ENCODE results near the gene HESX1. TPM values are rescaled to one million over a fixed set of nuclear protein-coding genes. Genes with fewer than 3 reads are reported as not detected.

The HESX1 gene
- total RNA-seq, 4 donors from 2014 or later = not detected

DNA sequence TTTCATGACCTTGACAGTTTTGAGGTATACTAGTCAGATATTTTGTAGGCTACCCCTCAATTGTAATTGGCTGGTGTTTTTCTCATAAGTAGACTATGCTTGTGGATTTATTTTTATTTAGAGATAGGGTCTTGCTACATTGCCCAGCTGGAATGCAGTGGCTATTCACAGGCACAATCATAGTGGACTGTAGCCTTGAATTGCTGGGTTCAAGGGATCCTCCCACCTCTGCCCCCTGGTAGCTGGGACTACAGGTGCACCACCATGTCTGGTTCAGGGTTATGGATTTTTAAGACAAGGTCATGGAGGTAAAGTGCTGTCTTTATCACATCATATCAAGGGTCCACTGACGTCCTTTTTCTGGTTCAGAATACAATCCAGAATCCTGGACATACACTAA lies 23.7 kb downstream of the HESX1 start:
- Histone ChIP-seq H3K9me3 (no peaks in the 10 kb centered on the region), H3K27ac (no peak overlapping the region), H3K27me3 (no peaks in the 10 kb centered on the region), H3K4me1 (no peaks in the 10 kb centered on the region), H3K4me3 (no peak overlapping the region), H3K36me3 (no peaks in the 10 kb centered on the region)
- no peak for DNase-seq
- no peak for TF ChIP-seq POLR2A (IDR thresholded peaks at IDR 0.05)
- TF ChIP-seq, protein P1, sequence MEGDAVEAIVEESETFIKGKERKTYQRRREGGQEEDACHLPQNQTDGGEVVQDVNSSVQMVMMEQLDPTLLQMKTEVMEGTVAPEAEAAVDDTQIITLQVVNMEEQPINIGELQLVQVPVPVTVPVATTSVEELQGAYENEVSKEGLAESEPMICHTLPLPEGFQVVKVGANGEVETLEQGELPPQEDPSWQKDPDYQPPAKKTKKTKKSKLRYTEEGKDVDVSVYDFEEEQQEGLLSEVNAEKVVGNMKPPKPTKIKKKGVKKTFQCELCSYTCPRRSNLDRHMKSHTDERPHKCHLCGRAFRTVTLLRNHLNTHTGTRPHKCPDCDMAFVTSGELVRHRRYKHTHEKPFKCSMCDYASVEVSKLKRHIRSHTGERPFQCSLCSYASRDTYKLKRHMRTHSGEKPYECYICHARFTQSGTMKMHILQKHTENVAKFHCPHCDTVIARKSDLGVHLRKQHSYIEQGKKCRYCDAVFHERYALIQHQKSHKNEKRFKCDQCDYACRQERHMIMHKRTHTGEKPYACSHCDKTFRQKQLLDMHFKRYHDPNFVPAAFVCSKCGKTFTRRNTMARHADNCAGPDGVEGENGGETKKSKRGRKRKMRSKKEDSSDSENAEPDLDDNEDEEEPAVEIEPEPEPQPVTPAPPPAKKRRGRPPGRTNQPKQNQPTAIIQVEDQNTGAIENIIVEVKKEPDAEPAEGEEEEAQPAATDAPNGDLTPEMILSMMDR (IDR thresholded peaks at IDR 0.05) = no peak

DNA sequence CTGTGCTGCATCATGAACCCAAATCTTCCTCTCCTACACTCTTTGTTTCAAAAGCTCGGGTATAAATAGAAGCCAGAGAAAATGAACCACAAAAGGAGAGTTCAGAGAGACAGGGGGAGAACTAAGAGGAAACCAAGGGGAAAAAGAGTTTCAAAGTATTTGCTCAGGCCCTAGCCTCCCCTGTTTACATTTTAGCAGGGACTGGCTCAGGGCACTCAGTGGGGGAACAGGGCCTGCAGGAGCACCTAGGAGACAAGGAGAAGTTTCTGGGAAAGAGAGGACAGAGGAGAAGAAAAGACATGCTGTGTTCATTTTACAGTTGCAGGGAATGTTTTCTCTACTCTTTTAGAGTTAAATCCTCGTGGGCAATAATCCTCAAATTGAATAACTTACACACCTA lies 26.1 kb downstream of the HESX1 start:
- H3K36me3 ChIP-seq = no peaks in the 10 kb centered on the region
- no peaks in the 10 kb centered on the region for H3K9me3 ChIP-seq
- no peaks in the 10 kb centered on the region for H3K27me3 ChIP-seq
- peaks cover 0 to 10% (median 2%) of the 10 kb centered on the region in 4 donors for H3K4me1 ChIP-seq
- no peak for DNase-seq
- H3K27ac ChIP-seq = no peak overlapping the region
- TF ChIP-seq POLR2A (IDR thresholded peaks at IDR 0.05) = no peak
- TF ChIP-seq, protein P1 (IDR thresholded peaks at IDR 0.05) = no peak
- no peak overlapping the region for H3K4me3 ChIP-seq

DNA sequence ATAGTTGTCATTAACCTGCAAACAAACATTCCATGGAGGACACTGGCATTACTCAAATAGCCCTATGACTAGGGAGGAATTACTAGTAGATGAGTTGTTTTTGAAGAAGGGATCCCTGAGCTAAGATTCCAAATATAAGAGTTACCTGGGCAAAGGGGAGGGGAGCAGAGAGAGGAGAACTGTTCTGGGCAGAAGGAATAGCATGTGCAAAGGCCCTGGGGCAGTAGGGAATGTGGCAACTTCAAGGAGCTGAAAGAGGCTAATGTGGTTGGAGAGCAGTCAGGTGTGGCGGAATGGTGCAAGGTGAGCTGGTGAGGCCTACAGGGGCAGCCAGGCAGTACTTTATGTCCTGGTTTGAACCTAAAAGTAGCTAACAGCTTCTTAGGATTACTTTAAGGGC lies 28.8 kb downstream of the HESX1 start:
- peaks cover 0 to 10% (median 2%) of the 10 kb centered on the region in 4 donors for H3K4me1 ChIP-seq
- TF ChIP-seq POLR2A (IDR thresholded peaks at IDR 0.05) = no peak
- TF ChIP-seq, protein P1 (IDR thresholded peaks at IDR 0.05) = no peak
- DNase-seq = no peak

DNA sequence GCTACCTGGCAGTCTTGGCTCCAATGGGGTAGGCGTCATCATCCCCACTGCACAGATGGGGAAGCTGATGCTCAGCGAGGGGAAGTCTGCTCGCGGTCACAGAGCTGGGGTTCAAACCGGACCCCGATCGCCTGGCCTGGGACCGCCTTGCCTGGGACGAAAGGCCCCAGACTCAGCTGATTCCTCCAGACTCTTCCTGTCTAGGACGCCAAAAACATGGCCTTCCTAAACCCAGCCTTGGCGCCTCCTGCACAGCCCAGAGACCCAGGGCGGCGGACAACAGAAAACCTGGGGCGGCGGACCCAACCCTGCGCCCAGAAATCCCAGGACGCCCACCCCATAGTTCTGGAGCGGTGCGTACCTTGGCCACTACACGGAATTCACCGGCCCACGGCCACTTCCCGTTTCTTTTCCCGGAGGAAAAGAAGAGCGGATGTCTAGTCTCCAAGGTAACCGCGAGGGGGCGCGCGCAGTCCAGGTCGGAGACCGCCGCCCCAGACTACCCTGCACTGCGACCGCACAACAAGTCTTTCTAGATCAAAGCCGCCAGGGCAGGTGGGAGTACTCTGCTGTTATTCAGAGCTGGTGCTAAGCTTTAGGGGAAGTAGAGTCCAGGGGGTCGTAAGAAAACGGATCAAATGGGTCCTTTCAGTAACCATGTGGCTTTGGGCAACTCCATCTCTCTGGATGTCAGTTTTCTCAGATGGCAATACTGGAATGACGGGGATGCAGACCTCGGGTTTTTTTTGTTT lies 29.7 kb downstream of the HESX1 start:
- H3K4me3 ChIP-seq = peak overlapping the region; percentile 38 to 59 (median 48)
- H3K4me1 ChIP-seq = peaks cover 0 to 10% (median 2%) of the 10 kb centered on the region in 4 donors
- H3K36me3 ChIP-seq = no peaks in the 10 kb centered on the region
- no peak overlapping the region for H3K27ac ChIP-seq
- H3K27me3 ChIP-seq = no peaks in the 10 kb centered on the region
- no peaks in the 10 kb centered on the region for H3K9me3 ChIP-seq
- TF ChIP-seq, protein P1 (IDR thresholded peaks at IDR 0.05) = peak; percentile 55 to 83 (median 74)
- TF ChIP-seq POLR2A (IDR thresholded peaks at IDR 0.05) = no peak
- peak; percentile 63 to 88 (median 85) for DNase-seq

More for the DNA sequence above, 28.8 kb downstream of the HESX1 start:
- Histone ChIP-seq H3K9me3 (no peaks in the 10 kb centered on the region), H3K36me3 (no peaks in the 10 kb centered on the region), H3K27me3 (no peaks in the 10 kb centered on the region), H3K4me3 (no peak overlapping the region), H3K27ac (no peak overlapping the region)

DNA sequence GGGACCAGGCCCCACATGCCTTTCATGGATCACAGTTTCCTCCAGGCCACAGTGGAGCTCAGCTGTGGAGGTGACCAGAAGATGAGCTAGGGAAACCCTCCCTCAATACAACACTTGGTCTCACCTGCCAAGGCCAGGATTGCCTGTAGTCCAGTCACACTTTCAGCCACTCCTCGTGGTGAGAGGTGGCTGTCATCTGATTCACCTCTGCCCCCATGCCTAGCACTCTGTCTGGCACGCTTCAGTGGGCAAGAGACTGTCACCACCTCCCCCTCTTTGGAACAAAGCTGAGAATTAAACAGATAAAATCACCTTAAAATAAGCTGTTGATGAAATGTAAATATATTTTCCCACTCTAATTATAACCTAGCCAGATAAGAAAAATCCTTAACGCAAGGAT lies 30.7 kb downstream of the HESX1 start:
- Histone ChIP-seq H3K4me1 (peaks cover 0 to 19% (median 12%) of the 10 kb centered on the region in 4 donors), H3K9me3 (no peaks in the 10 kb centered on the region), H3K27ac (no peak overlapping the region), H3K4me3 (no peak overlapping the region), H3K27me3 (no peaks in the 10 kb centered on the region), H3K36me3 (no peaks in the 10 kb centered on the region)
- no peak for DNase-seq
- no peak for TF ChIP-seq POLR2A (IDR thresholded peaks at IDR 0.05)
- TF ChIP-seq, protein P1 (IDR thresholded peaks at IDR 0.05) = no peak

Measured in Peyer's patch (tissue), 4 donors.